HCT116 (cell line): ENCODE data around the gene C2CD3. TPM values are rescaled to one million over a fixed set of nuclear protein-coding genes. Genes with fewer than 3 reads are reported as not detected.

Experiments used
- ATAC-seq: fragments of 200-7000 bp; cut with Tn5 transposase; 2 replicates; pipeline ENCODE4 v1.9.1; 2020; ENCODE audit warnings: mild to moderate bottlenecking, moderate library complexity
- BruUV-seq: library from RNA; stranded (reverse); fragments of 400-500 nt; replicated peaks from 2 replicates; lab custom pipeline; 2021; lab: Mats Ljungman, UMichigan
- CTCF ChIA-PET: fragments of 300-600 bp; sonication (Branson Sonifier 250); formaldehyde crosslinking; loops from one replicate; lab custom pipeline; 2021; ENCODE audit warnings: antibody characterized with exemption; lab: Charles Lee
- POLR2A ChIA-PET: fragments of 300-600, 350-600 bp; sonication (Branson Sonifier 250); formaldehyde crosslinking; loops from one replicate; lab custom pipeline; 2021; ENCODE audit warnings: antibody characterized with exemption; lab: Charles Lee
- RAD21 ChIA-PET, 2 experiments: fragments of 300-600 bp; sonication (Branson Sonifier 250); formaldehyde crosslinking; loops; one replicate each; lab custom pipeline; 2023; ENCODE audit warnings: low total read pairs in 2 of 2; ENCODE audit not compliant: uncharacterized antibody in 2 of 2, unreplicated experiment in 2 of 2, low non-redundant PET in 1 of 2; lab: Charles Lee
- DNase-seq: peaks from one replicate; pipeline ENCODE4 v3.0.0-alpha.2; 2010; ENCODE audit warnings: low read depth, low spot score
- H2AFZ ChIP-seq: fragments of 200-600 bp; shearing (Covaris generic), sonication (generic); 2 replicates; pipeline ENCODE4 v1.6.1; 2017; ENCODE audit warnings: low read depth, mixed run types, mixed read lengths, antibody characterized with exemption, low read length; ENCODE audit not compliant: poor library complexity, severe bottlenecking
- H3K27ac ChIP-seq: 2 replicates; pipeline ENCODE4 v1.5.1; 2012; ENCODE audit warnings: low read depth, low read length
- H3K27me3 ChIP-seq: fragments of 200-600 bp; sonication (generic); 2 replicates; pipeline ENCODE4 v1.6.1; 2016; ENCODE audit warnings: mixed run types, low read length, mixed read lengths; ENCODE audit not compliant: insufficient read depth
- H3K36me3 ChIP-seq, 2 experiments: fragments of 200-500 bp in 1 of 2; fragments of 200-600 bp in 1 of 2; sonication (Bioruptor generic) in 1 of 2; sonication (generic) in 1 of 2; 2 replicates each; pipeline versions ENCODE4 v1.5.1 to v1.6.1; 2014 to 2016; ENCODE audit warnings: low read length in 2 of 2, inconsistent platforms in 1 of 2, mixed read lengths in 1 of 2, mixed run types in 1 of 2; ENCODE audit not compliant: insufficient read depth in 2 of 2, control insufficient read depth in 1 of 2
- H3K4me1 ChIP-seq, 2 experiments: fragments of 200-600 bp in 1 of 2; sonication (generic) in 1 of 2; 2 replicates each; pipeline versions ENCODE4 v1.5.1 to v1.6.1; 2012 to 2017; ENCODE audit warnings: low read length in 2 of 2, inconsistent platforms in 1 of 2, mild to moderate bottlenecking in 1 of 2, mixed read lengths in 1 of 2, mixed run types in 1 of 2, moderate library complexity in 1 of 2; ENCODE audit not compliant: insufficient read depth in 2 of 2, control insufficient read depth in 1 of 2
- H3K4me2 ChIP-seq: fragments of 200-600 bp; sonication (generic); 2 replicates; pipeline ENCODE4 v1.6.1; 2017; ENCODE audit warnings: mixed run types, low read length, mixed read lengths
- H3K4me3 ChIP-seq, 2 experiments: fragments of 200-600 bp in 1 of 2; sonication (generic) in 1 of 2; replicated peaks in 1 of 2; 2 replicates each; pipeline ENCODE4 v1.5.1; 2011 to 2016; ENCODE audit warnings: low read length in 2 of 2, control low read depth in 1 of 2, low read depth in 1 of 2, mild to moderate bottlenecking in 1 of 2, mixed read lengths in 1 of 2, mixed run types in 1 of 2
- H3K79me2 ChIP-seq: fragments of 200-600 bp; sonication (generic); 2 replicates; pipeline ENCODE4 v1.6.1; 2017; ENCODE audit warnings: mild to moderate bottlenecking, mixed run types, low read length, moderate library complexity, mixed read lengths; ENCODE audit not compliant: insufficient read depth
- H3K9ac ChIP-seq: fragments of 200-600 bp; sonication (generic); 2 replicates; pipeline ENCODE4 v1.6.1; 2016; ENCODE audit warnings: low read length, mixed read lengths
- H3K9me2 ChIP-seq: fragments of 200-600 bp; sonication (generic), shearing (Covaris generic); 2 replicates; pipeline ENCODE4 v1.6.1; 2017; ENCODE audit warnings: mixed run types, mild to moderate bottlenecking, moderate library complexity; ENCODE audit not compliant: insufficient read depth
- H3K9me3 ChIP-seq, 2 experiments: fragments of 200-500 bp in 1 of 2; fragments of 200-600 bp in 1 of 2; sonication (Bioruptor generic) in 1 of 2; sonication (generic) in 1 of 2; 2 replicates each; pipeline ENCODE4 v1.6.1; 2014 to 2017; ENCODE audit warnings: low read length in 2 of 2, mixed read lengths in 2 of 2, inconsistent platforms in 1 of 2, low read depth in 1 of 2, mild to moderate bottlenecking in 1 of 2, mixed run types in 1 of 2, moderate library complexity in 1 of 2; ENCODE audit not compliant: control insufficient read depth in 1 of 2, insufficient read depth in 1 of 2
- H4K20me1 ChIP-seq: fragments of 200-600 bp; sonication (generic), shearing (Covaris generic); 2 replicates; pipeline ENCODE4 v1.6.1; 2017; ENCODE audit warnings: mixed run types, mild to moderate bottlenecking, moderate library complexity; ENCODE audit not compliant: insufficient read depth
- CBX3 ChIP-seq: IDR thresholded peaks from 2 replicates; pipeline ENCODE4 v1.6.1; 2012; ENCODE audit warnings: low read depth
- EGR1 ChIP-seq: IDR thresholded peaks from 2 replicates; pipeline ENCODE4 v1.6.1; 2012; ENCODE audit warnings: low read depth
- ELF1 ChIP-seq: IDR thresholded peaks from 2 replicates; pipeline ENCODE4 v1.6.1; 2012; ENCODE audit warnings: low read depth, borderline replicate concordance
- EZH2 ChIP-seq: fragments of 200-600 bp; sonication (generic); IDR thresholded peaks from 2 replicates; pipeline ENCODE4 v1.6.1; 2017; ENCODE audit warnings: antibody characterized with exemption, mixed run types
- FOSL1 ChIP-seq: IDR thresholded peaks from 2 replicates; pipeline ENCODE4 v1.6.1; 2012; ENCODE audit warnings: low read depth
- POLR2A ChIP-seq: IDR thresholded peaks from 2 replicates; pipeline ENCODE4 v1.7.0; 2011; ENCODE audit warnings: borderline replicate concordance; ENCODE audit not compliant: insufficient read depth, insufficient read length; ENCODE audit errors: extremely low read depth
- POLR2AphosphoS5 ChIP-seq: IDR thresholded peaks from 2 replicates; pipeline ENCODE4 v1.6.1; 2011; ENCODE audit warnings: mild to moderate bottlenecking, low read depth, low read length, moderate library complexity
- RAD21 ChIP-seq: IDR thresholded peaks from 2 replicates; pipeline ENCODE4 v1.6.1; 2012; ENCODE audit warnings: low read depth, mild to moderate bottlenecking
- SP1 ChIP-seq: IDR thresholded peaks from 2 replicates; pipeline ENCODE4 v1.6.1; 2012; ENCODE audit warnings: low read depth
- SRF ChIP-seq: IDR thresholded peaks from 2 replicates; pipeline ENCODE4 v1.6.1; 2012; ENCODE audit warnings: low read depth
- TCF7L2 ChIP-seq: IDR thresholded peaks from 2 replicates; pipeline ENCODE4 v1.7.0; 2011; ENCODE audit warnings: borderline replicate concordance, inconsistent platforms; ENCODE audit not compliant: insufficient read depth, insufficient read length; ENCODE audit errors: extremely low read depth
- ZNF274 ChIP-seq: fragments of 200-500 bp; sonication (Bioruptor generic); IDR thresholded peaks from 2 replicates; pipeline ENCODE4 v1.6.1; 2014; ENCODE audit warnings: mild to moderate bottlenecking, low read depth, low read length, inconsistent platforms
- intact Hi-C: fragments of 100-400 bp; cut with micrococcal nuclease; formaldehyde crosslinking; loops from 2 replicates; pipeline ENCODE4 v1.10.0; 2022
- total RNA-seq: library from RNA; stranded (reverse); gene quantifications from one replicate; pipeline ENCODE4 v1.2.1, GENCODE V29; 2021; ENCODE audit not compliant: unreplicated experiment
- TF ChIP-seq, protein P1 (sequence below): IDR thresholded peaks from 2 replicates; pipeline ENCODE4 v1.6.1; 2012; ENCODE audit warnings: low read depth
- TF ChIP-seq, protein P2 (sequence below), 3 experiments: fragments of 200-600 bp in 1 of 3; sonication (generic) in 1 of 3; IDR thresholded peaks in 2 of 3; conservative IDR thresholded peaks in 1 of 3; 2 replicates each; pipeline ENCODE4 v1.5.1; 2012 to 2017; ENCODE audit warnings: low read depth in 2 of 3, low read length in 2 of 3, antibody characterized with exemption in 1 of 3, borderline replicate concordance in 1 of 3, control low read depth in 1 of 3, mild to moderate bottlenecking in 1 of 3, mixed read lengths in 1 of 3, mixed run types in 1 of 3, moderate library complexity in 1 of 3; ENCODE audit not compliant: insufficient read depth in 1 of 3

Gene C2CD3
- total RNA-seq, 1 experiment from 2014 or later, result 30.6 TPM

DNA sequence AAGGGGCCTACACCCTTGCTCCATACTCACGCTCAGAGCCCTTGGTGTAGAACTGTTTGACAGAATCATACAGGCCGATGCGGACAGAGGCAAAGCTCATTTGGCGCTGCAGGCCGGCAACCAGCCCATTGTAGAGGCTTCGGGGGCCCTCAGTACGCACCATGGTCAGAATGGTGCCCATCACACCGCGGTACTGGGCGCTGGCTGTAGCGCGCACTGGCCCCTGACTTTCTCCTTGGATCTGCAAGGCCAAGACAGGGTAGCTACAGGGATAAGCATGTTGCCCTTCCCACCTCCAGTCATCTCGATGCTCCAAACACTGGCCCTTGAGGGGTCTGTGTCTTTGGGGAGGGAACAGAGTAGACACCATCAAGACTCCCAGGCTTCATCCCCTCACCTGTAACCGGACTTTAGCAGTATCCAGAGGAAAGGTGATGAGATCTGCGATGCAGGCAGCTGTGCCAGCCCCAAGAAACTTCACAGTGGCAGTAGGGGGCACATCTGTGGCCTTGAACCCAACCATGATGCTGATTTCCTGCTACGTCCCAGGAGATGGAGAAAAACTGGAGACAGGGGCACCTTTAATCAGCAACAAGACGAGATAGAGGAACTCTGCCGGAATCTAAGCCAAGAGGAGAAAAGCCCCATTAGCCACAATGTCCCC is 192.8 kb downstream of the C2CD3 start:
- H3K36me3 ChIP-seq, result peaks cover 0 to 2% of the 10 kb centered on the region in 2 experiments; a peak in 1 of 4 replicates
- no peaks in the 10 kb centered on the region for H4K20me1 ChIP-seq
- TF ChIP-seq, protein P1, sequence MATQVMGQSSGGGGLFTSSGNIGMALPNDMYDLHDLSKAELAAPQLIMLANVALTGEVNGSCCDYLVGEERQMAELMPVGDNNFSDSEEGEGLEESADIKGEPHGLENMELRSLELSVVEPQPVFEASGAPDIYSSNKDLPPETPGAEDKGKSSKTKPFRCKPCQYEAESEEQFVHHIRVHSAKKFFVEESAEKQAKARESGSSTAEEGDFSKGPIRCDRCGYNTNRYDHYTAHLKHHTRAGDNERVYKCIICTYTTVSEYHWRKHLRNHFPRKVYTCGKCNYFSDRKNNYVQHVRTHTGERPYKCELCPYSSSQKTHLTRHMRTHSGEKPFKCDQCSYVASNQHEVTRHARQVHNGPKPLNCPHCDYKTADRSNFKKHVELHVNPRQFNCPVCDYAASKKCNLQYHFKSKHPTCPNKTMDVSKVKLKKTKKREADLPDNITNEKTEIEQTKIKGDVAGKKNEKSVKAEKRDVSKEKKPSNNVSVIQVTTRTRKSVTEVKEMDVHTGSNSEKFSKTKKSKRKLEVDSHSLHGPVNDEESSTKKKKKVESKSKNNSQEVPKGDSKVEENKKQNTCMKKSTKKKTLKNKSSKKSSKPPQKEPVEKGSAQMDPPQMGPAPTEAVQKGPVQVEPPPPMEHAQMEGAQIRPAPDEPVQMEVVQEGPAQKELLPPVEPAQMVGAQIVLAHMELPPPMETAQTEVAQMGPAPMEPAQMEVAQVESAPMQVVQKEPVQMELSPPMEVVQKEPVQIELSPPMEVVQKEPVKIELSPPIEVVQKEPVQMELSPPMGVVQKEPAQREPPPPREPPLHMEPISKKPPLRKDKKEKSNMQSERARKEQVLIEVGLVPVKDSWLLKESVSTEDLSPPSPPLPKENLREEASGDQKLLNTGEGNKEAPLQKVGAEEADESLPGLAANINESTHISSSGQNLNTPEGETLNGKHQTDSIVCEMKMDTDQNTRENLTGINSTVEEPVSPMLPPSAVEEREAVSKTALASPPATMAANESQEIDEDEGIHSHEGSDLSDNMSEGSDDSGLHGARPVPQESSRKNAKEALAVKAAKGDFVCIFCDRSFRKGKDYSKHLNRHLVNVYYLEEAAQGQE, result no peak
- TF ChIP-seq CBX3 (no peak), ZNF274 (no peak), EZH2 (no peak), ELF1 (no peak), POLR2A (no peak), RAD21 (no peak), TCF7L2 (no peak), POLR2AphosphoS5 (no peak), FOSL1 (no peak), EGR1 (no peak), SP1 (no peak), SRF (no peak)
- TF ChIP-seq, protein P2, sequence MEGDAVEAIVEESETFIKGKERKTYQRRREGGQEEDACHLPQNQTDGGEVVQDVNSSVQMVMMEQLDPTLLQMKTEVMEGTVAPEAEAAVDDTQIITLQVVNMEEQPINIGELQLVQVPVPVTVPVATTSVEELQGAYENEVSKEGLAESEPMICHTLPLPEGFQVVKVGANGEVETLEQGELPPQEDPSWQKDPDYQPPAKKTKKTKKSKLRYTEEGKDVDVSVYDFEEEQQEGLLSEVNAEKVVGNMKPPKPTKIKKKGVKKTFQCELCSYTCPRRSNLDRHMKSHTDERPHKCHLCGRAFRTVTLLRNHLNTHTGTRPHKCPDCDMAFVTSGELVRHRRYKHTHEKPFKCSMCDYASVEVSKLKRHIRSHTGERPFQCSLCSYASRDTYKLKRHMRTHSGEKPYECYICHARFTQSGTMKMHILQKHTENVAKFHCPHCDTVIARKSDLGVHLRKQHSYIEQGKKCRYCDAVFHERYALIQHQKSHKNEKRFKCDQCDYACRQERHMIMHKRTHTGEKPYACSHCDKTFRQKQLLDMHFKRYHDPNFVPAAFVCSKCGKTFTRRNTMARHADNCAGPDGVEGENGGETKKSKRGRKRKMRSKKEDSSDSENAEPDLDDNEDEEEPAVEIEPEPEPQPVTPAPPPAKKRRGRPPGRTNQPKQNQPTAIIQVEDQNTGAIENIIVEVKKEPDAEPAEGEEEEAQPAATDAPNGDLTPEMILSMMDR (IDR thresholded peaks at IDR 0.05 in 2 of 3, conservative IDR thresholded peaks at IDR 0.05 in 1 of 3; ENCODE audit: borderline replicate concordance in 1 of 3, insufficient read depth in 1 of 3, low read depth in 2 of 3, low read length in 2 of 3), result no peak
- H3K4me2 ChIP-seq, result no peak overlapping the region
- no peaks in the 10 kb centered on the region for H3K9me2 ChIP-seq
- ATAC-seq, result no peak
- intact Hi-C loops, result no loop called here
- peaks cover 16 to 32% of the 10 kb centered on the region in 2 experiments for H3K4me1 ChIP-seq
- H3K9me3 ChIP-seq, result no peaks in the 10 kb centered on the region
- POLR2A ChIA-PET, result no interaction called here
- H3K9ac ChIP-seq, result no peak overlapping the region
- H3K27ac ChIP-seq, result no peak overlapping the region
- DNase-seq, result no peak
- H3K4me3 ChIP-seq, result no peak overlapping the region
- H2AFZ ChIP-seq, result no peak overlapping the region
- H3K79me2 ChIP-seq, result 0 out of 2 replicates have a peak, but pooled peaks cover 3% of the 10 kb centered on the region
- no TSS peak for BruUV-seq
- CTCF ChIA-PET, result no interaction called here
- RAD21 ChIA-PET, result no interaction called here
- no peaks in the 10 kb centered on the region for H3K27me3 ChIP-seq
